Right cardiac atrium (tissue), 5 donors: Measurements from ENCODE around the gene AANAT. TPM values are rescaled to one million over a fixed set of nuclear protein-coding genes. Genes with fewer than 3 reads are reported as not detected.

Experiments used
- ATAC-seq, 2 donors: fragments of 200-7000 bp; cut with Tn5 transposase; one replicate each; pipeline versions ENCODE4 v1.8.0 to v1.9.1; 2020; ENCODE audit warnings: moderate library complexity in 2 of 2, mild to moderate bottlenecking in 1 of 2
- DNase-seq, 3 donors: peaks; one replicate each; pipeline ENCODE4 v3.0.0-alpha.2; 2020
- H3K27ac ChIP-seq: one replicate; pipeline ENCODE4 v1.5.1; 2013; ENCODE audit warnings: mild to moderate bottlenecking, low read length, control low read depth, moderate library complexity
- H3K27me3 ChIP-seq: one replicate; pipeline ENCODE4 v1.6.1; 2013; ENCODE audit not compliant: control insufficient read depth, insufficient read depth
- H3K4me1 ChIP-seq: one replicate; pipeline ENCODE4 v1.6.1; 2013; ENCODE audit warnings: low read length; ENCODE audit not compliant: control insufficient read depth, insufficient read depth
- H3K4me3 ChIP-seq: one replicate; pipeline ENCODE4 v1.5.1; 2013; ENCODE audit warnings: low read length, control low read depth
- H3K9me3 ChIP-seq: one replicate; pipeline ENCODE4 v1.6.1; 2013; ENCODE audit warnings: low read length; ENCODE audit not compliant: control insufficient read depth
- WGBS: extraction: QIAGEN DNeasy Blood & Tissue Kit; methylation state at CpG from one replicate; pipeline ENCODE4 v1.1.7; 2013; 5-methylcytosine and 5-hydroxymethylcytosine counted together
- intact Hi-C, 4 donors: fragments of 100-400 bp; cut with DNase I; formaldehyde crosslinking; loops; one replicate each; pipeline versions ENCODE4 v1.11.0 to v1.14.0; 2022 to 2023
- polyA plus RNA-seq: library from polyadenylated mRNA; stranded (reverse); fragments of 200-250 nt; gene quantifications from one replicate; pipeline ENCODE4 v1.2.3, GENCODE V29; 2013
- total RNA-seq, 4 donors: library from RNA; stranded (reverse); fragmentation: NEBNext Ultra II Directional; extraction: Animal tissue kit (Norgen Biotek cat#: 25700); gene quantifications; one replicate each; pipeline ENCODE4 v1.2.1, GENCODE V29; 2021
- donor health status: healthy with polysubstance abuse.
- donor health status: DM: no; HTN: yes; CAD: no.
- donor health status: DM: no; HTN: no; CAD: no.
- donor health status: DM: no; HTN: yes; CAD: no; lungs with severe emphysema.
- donor health status: DM: yes; HTN: yes; CAD: no.

Gene AANAT
- total and polyA plus RNA-seq, 5 donors, result not detected

GRCh38 chr17:76478730-76479514 lies 11.5 kb downstream of the AANAT start:
- peak in 2 of 3 donors; percentile 30 to 59 for DNase-seq
- Histone ChIP-seq H3K9me3 (no peaks in the 10 kb centered on the region), H3K27ac (no peak overlapping the region), H3K4me3 (no peak overlapping the region), H3K27me3 (no peaks in the 10 kb centered on the region), H3K4me1 (no peaks in the 10 kb centered on the region)
- 92% methylated on average over 37 of the region's 37 CpGs for WGBS
- ATAC-seq, result no peak
- intact Hi-C loops, result no loop called here

GRCh38 chr17:76479515-76480060 lies 12.2 kb downstream of the AANAT start:
- no peak for ATAC-seq

GRCh38 chr17:76480632-76481031 lies 13.2 kb downstream of the AANAT start:
- Histone ChIP-seq H3K4me1 (peaks cover under 1% of the 10 kb centered on the region), H3K27me3 (no peaks in the 10 kb centered on the region), H3K4me3 (no peak overlapping the region), H3K9me3 (no peaks in the 10 kb centered on the region), H3K27ac (no peak overlapping the region)
- peak in 1 of 2 donors; percentile 35 for ATAC-seq
- WGBS, result 54% methylated on average over 15 of the region's 15 CpGs
- intact Hi-C loops, result no loop called here
- DNase-seq, result peak in 2 of 3 donors; percentile 42 to 57

More at GRCh38 chr17:76479515-76480060, 12.2 kb downstream of the AANAT start:
- 92% methylated on average over 14 of the region's 14 CpGs for WGBS
- H3K27me3 ChIP-seq, result no peaks in the 10 kb centered on the region
- H3K4me3 ChIP-seq, result no peak overlapping the region
- peak in 2 of 3 donors; percentile 27 to 35 for DNase-seq
- H3K4me1 ChIP-seq, result no peaks in the 10 kb centered on the region
- H3K27ac ChIP-seq, result no peak overlapping the region
- intact Hi-C loops, result no loop called here
- H3K9me3 ChIP-seq, result no peaks in the 10 kb centered on the region

- peak; percentile 20 to 47 for ATAC-seq
- Histone ChIP-seq H3K27me3 (no peaks in the 10 kb centered on the region), H3K4me1 (peaks cover 3% of the 10 kb centered on the region), H3K27ac (no peak overlapping the region), H3K4me3 (no peak overlapping the region), H3K9me3 (no peaks in the 10 kb centered on the region)
- DNase-seq, result peak in 2 of 3 donors; percentile 54 to 71
- 73% methylated on average over 21 of the region's 21 CpGs for WGBS
- intact Hi-C loops, result no loop called here
Measured at GRCh38 chr17:76481071-76481655, 13.8 kb downstream of the AANAT start.

- intact Hi-C loops, result no loop called here
- DNase-seq (no peak), ATAC-seq (no peak)
- H3K27me3 ChIP-seq, result no peaks in the 10 kb centered on the region
- 88% methylated on average over 11 of the region's 11 CpGs for WGBS
- no peak overlapping the region for H3K27ac ChIP-seq
- no peaks in the 10 kb centered on the region for H3K9me3 ChIP-seq
- H3K4me1 ChIP-seq, result peaks cover 3% of the 10 kb centered on the region
- no peak overlapping the region for H3K4me3 ChIP-seq
Measured at GRCh38 chr17:76484228-76484725, 16.9 kb downstream of the AANAT start.

- 31% methylated on average over 11 of the region's 11 CpGs for whole genome bisulfite sequencing
- peak overlapping the region; percentile 33 for H3K27ac ChIP-seq
- peaks cover 5% of the 10 kb centered on the region for H3K4me1 ChIP-seq
- no peaks in the 10 kb centered on the region for H3K9me3 ChIP-seq
- intact Hi-C loops, result no loop called here
- DNase-seq, result peak in 1 of 3 donors; percentile 76
- H3K4me3 ChIP-seq, result no peak overlapping the region
- peak; percentile 56 to 60 for ATAC-seq
- no peaks in the 10 kb centered on the region for H3K27me3 ChIP-seq
Measured at GRCh38 chr17:76485569-76485968, 18.2 kb downstream of the AANAT start.

GRCh38 chr17:76487451-76488192 lies 20.2 kb downstream of the AANAT start:
- intact Hi-C loops, result no loop called here
- ATAC-seq (no peak), DNase-seq (no peak)
- peaks cover 5% of the 10 kb centered on the region for H3K4me1 ChIP-seq
- 96% methylated on average over 22 of the region's 22 CpGs for whole genome bisulfite sequencing
- no peak overlapping the region for H3K27ac ChIP-seq
- no peaks in the 10 kb centered on the region for H3K27me3 ChIP-seq
- H3K4me3 ChIP-seq, result no peak overlapping the region
- no peaks in the 10 kb centered on the region for H3K9me3 ChIP-seq

- 71% methylated on average over 10 of the region's 10 CpGs for WGBS
- Histone ChIP-seq H3K27ac (no peak overlapping the region), H3K4me1 (peaks cover 11% of the 10 kb centered on the region), H3K27me3 (no peaks in the 10 kb centered on the region), H3K9me3 (no peaks in the 10 kb centered on the region), H3K4me3 (no peak overlapping the region)
- no peak for ATAC-seq
- intact Hi-C loops, result no loop called here
- no peak for DNase-seq
Measured at GRCh38 chr17:76490112-76490710, 22.8 kb downstream of the AANAT start.

GRCh38 chr17:76491271-76492122 lies 24.1 kb downstream of the AANAT start:
- H3K27ac ChIP-seq, result no peak overlapping the region
- no peaks in the 10 kb centered on the region for H3K9me3 ChIP-seq
- H3K4me3 ChIP-seq, result no peak overlapping the region
- ATAC-seq (peak; percentile 9 to 40), DNase-seq (no peak)
- peaks cover 13% of the 10 kb centered on the region for H3K4me1 ChIP-seq
- intact Hi-C loops, result no loop called here
- WGBS, result 72% methylated on average over 17 of the region's 17 CpGs
- no peaks in the 10 kb centered on the region for H3K27me3 ChIP-seq
